PFSK-1 (cell line): ENCODE data around the gene NIPAL3.

Experiments used
- FOXP2 ChIP-seq: optimal IDR thresholded peaks from 2 replicates; pipeline ENCODE3; 2011; ENCODE audit warnings: borderline replicate concordance, control low read depth, inconsistent platforms; ENCODE audit not compliant: insufficient read depth; ENCODE audit errors: extremely low read length, extremely low read depth
- POLR2AphosphoS5 ChIP-seq: IDR thresholded peaks from 2 replicates; pipeline ENCODE4 v1.6.1; 2012; ENCODE audit warnings: low read depth, mild to moderate bottlenecking, control low read depth, low read length, moderate library complexity
- SIN3A ChIP-seq: IDR thresholded peaks from 2 replicates; pipeline ENCODE4 v1.6.1; 2012; ENCODE audit warnings: mild to moderate bottlenecking, low read length, moderate library complexity, borderline replicate concordance; ENCODE audit not compliant: insufficient read depth
- TAF1 ChIP-seq: IDR thresholded peaks from 2 replicates; pipeline ENCODE4 v1.6.1; 2012; ENCODE audit warnings: low read length, control low read depth, borderline replicate concordance; ENCODE audit not compliant: insufficient read depth
- TF ChIP-seq, protein P1 (sequence below), 2 experiments: IDR thresholded peaks; 2 replicates each; pipeline versions ENCODE4 v1.6.1 to v1.8.0; 2011 to 2012; ENCODE audit warnings: low read depth in 2 of 2, low read length in 2 of 2, control low read depth in 1 of 2, inconsistent platforms in 1 of 2, mild to moderate bottlenecking in 1 of 2, moderate library complexity in 1 of 2; ENCODE audit not compliant: insufficient read depth in 1 of 2

The NIPAL3 gene

DNA sequence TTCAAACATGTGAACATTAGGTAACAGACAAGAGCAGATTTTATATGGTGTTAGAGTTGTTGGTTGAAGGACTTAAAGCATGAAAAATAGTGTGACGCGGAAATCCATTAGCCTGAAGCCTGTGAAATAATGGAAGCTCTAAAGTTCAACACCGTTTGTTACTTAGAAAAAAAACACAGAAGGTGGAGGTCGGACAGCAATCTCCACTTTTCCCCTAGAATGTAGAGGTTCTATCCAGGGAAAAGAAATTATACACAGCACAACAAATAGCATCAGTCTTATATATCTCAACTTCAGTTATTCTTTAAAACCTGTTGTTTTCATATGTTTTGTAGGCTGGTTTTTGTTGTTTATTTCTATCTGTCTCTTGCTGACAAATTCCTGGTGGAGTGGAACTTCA lies 89.0 kb downstream of the NIPAL3 start:
- no peak for TF ChIP-seq FOXP2
- TF ChIP-seq SIN3A = no peak
- TF ChIP-seq, protein P1, sequence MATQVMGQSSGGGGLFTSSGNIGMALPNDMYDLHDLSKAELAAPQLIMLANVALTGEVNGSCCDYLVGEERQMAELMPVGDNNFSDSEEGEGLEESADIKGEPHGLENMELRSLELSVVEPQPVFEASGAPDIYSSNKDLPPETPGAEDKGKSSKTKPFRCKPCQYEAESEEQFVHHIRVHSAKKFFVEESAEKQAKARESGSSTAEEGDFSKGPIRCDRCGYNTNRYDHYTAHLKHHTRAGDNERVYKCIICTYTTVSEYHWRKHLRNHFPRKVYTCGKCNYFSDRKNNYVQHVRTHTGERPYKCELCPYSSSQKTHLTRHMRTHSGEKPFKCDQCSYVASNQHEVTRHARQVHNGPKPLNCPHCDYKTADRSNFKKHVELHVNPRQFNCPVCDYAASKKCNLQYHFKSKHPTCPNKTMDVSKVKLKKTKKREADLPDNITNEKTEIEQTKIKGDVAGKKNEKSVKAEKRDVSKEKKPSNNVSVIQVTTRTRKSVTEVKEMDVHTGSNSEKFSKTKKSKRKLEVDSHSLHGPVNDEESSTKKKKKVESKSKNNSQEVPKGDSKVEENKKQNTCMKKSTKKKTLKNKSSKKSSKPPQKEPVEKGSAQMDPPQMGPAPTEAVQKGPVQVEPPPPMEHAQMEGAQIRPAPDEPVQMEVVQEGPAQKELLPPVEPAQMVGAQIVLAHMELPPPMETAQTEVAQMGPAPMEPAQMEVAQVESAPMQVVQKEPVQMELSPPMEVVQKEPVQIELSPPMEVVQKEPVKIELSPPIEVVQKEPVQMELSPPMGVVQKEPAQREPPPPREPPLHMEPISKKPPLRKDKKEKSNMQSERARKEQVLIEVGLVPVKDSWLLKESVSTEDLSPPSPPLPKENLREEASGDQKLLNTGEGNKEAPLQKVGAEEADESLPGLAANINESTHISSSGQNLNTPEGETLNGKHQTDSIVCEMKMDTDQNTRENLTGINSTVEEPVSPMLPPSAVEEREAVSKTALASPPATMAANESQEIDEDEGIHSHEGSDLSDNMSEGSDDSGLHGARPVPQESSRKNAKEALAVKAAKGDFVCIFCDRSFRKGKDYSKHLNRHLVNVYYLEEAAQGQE (IDR thresholded peaks at IDR 0.05; ENCODE audit: insufficient read depth in 1 of 2, low read depth in 2 of 2, low read length in 2 of 2) = no peak
- no peak for TF ChIP-seq TAF1
- no peak for TF ChIP-seq POLR2AphosphoS5

DNA sequence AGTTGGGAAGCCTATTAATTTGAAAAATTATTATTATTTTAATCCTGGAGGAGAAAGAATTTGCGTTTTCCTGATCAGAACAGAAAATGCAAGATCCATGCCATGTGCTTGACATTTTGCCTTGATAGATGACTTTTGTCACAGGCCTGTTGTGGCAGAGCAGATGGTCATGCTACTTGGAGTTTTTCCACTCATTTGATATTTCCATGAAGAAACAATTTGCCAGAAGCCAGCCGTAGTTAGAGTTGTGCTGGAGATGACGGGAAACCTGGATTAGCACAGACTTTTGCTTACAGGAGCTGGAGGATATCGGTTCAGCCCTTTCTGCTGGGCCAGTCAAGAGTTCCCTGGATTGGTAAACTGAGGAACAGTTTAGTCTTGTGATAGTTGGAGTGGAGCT lies 90.2 kb downstream of the NIPAL3 start:
- TF ChIP-seq POLR2AphosphoS5 = no peak
- no peak for TF ChIP-seq TAF1
- TF ChIP-seq SIN3A = no peak
- TF ChIP-seq FOXP2 = no peak
- TF ChIP-seq, protein P1 (IDR thresholded peaks at IDR 0.05; ENCODE audit: insufficient read depth in 1 of 2, low read depth in 2 of 2, low read length in 2 of 2) = no peak

DNA sequence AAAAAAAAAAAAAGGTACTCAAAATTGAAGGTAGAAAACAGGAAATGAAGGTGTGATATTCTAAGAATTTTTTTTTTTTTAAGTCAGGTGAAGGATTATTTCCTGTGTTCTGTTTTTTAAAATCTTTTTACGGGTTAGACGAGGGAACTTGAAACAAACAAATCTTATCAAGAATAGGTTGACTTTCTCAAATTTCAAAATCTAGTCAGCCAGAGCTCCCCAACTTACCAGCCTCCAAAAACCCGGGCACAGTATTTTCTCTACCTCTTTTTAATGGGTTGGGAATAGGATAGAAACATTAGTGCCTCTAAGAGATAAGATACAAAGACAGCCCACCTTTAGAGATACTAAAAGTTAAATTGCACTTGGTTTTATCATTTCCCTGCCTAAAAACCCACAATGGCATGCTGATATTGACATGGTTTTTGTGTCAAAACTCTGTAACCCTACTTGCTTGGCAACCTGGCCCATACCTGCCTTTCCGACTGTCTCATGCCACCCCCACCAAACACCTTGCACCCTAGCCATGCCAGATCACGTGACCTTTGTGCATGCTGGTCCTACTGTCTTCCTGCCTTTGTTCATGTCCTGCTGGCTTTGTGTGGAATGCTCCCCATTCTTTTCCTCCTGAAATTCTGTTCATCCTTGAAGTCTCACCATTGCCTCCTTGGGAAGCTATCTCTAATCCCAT lies 91.2 kb downstream of the NIPAL3 start:
- no peak for TF ChIP-seq FOXP2
- TF ChIP-seq SIN3A = no peak
- no peak for TF ChIP-seq TAF1
- no peak for TF ChIP-seq POLR2AphosphoS5
- TF ChIP-seq, protein P1 (IDR thresholded peaks at IDR 0.05; ENCODE audit: insufficient read depth in 1 of 2, low read depth in 2 of 2, low read length in 2 of 2) = no peak

DNA sequence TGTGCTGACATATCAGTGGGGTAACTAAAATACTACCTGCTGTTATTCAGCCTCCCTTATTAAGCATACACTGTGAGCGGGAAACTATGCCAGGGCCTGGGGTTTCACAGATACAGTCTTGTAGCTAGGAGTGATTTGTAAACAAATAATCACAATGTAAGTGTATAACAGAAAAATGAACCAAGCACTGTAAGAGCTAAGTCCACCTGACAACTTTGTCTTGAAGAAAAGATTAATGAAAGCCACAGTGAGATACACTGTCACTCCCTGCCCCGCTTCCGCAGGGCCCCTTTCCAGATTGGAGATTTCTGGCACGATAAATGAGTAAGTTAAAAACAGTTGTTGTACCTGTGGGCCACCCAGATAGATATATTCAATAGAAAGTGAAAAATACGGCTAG lies 91.8 kb downstream of the NIPAL3 start:
- no peak for TF ChIP-seq POLR2AphosphoS5
- TF ChIP-seq TAF1 = no peak
- TF ChIP-seq, protein P1 (IDR thresholded peaks at IDR 0.05; ENCODE audit: insufficient read depth in 1 of 2, low read depth in 2 of 2, low read length in 2 of 2) = no peak

DNA sequence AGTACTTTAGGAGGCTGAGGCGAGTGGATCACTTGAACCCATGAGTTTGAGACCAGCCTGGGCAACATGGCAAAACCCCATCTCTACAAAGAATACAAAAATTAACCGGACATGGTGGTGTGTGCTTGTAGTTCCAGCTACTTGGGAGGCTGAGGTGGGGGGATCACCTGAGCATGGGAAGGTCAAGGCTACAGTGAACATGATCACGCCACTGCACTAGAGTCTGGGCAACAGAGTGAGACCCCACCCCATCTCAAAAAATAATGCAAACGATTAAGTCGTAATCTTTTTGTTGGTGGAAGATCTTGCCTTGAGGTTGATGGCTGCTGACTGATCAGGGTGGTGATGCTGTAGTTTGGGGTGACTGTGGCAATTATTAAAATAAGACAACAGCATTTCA lies 93.3 kb downstream of the NIPAL3 start:
- TF ChIP-seq FOXP2 (no peak), POLR2AphosphoS5 (no peak)
- TF ChIP-seq, protein P1 (IDR thresholded peaks at IDR 0.05; ENCODE audit: insufficient read depth in 1 of 2, low read depth in 2 of 2, low read length in 2 of 2) = no peak
